ENCODE results near the gene IL4.
"Not testable (repeated sequence)": the region's sequence is repeated elsewhere in the genome, so short reads cannot be mapped to it uniquely, and the experiment has no call there.

The IL4 gene

GRCh38 chr5:132629230-132629944, 44.4 kb upstream of the IL4 start:
- Histone ChIP-seq H3K9me2 (replicated peaks; ENCODE audit: insufficient read depth, low read length) (no peaks in the 10 kb centered on the region), H3K27me3 (ENCODE audit: low read length) (no peaks in the 10 kb centered on the region), H3K9me3 (ENCODE audit: insufficient read depth, low read length) (no peaks in the 10 kb centered on the region), H3K36me3 (ENCODE audit: low read length) (no peaks in the 10 kb centered on the region), H4K20me1 (ENCODE audit: low read depth, low read length) (no peaks in the 10 kb centered on the region), H3K4me2 (ENCODE audit: low read depth, low read length, poor library complexity, severe bottlenecking) (no peak overlapping the region), H3K9ac (ENCODE audit: low read length) (no peak overlapping the region), H3K27ac (ENCODE audit: low read depth, low read length) (no peak overlapping the region), H2AFZ (ENCODE audit: low read depth, low read length, severe bottlenecking) (no peak overlapping the region), H3K4me3 (ENCODE audit: insufficient read depth, low read length, poor library complexity, severe bottlenecking) (no peak overlapping the region), H3K79me2 (ENCODE audit: insufficient read depth, low read length) (no peaks in the 10 kb centered on the region), H3F3A (ENCODE audit: insufficient read depth) (no peaks in the 10 kb centered on the region)
- TF ChIP-seq EZH2phosphoT487 (conservative IDR thresholded peaks at IDR 0.05; ENCODE audit: low read length) = no peak
- TF ChIP-seq, protein P1, sequence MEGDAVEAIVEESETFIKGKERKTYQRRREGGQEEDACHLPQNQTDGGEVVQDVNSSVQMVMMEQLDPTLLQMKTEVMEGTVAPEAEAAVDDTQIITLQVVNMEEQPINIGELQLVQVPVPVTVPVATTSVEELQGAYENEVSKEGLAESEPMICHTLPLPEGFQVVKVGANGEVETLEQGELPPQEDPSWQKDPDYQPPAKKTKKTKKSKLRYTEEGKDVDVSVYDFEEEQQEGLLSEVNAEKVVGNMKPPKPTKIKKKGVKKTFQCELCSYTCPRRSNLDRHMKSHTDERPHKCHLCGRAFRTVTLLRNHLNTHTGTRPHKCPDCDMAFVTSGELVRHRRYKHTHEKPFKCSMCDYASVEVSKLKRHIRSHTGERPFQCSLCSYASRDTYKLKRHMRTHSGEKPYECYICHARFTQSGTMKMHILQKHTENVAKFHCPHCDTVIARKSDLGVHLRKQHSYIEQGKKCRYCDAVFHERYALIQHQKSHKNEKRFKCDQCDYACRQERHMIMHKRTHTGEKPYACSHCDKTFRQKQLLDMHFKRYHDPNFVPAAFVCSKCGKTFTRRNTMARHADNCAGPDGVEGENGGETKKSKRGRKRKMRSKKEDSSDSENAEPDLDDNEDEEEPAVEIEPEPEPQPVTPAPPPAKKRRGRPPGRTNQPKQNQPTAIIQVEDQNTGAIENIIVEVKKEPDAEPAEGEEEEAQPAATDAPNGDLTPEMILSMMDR (IDR thresholded peaks at IDR 0.05; ENCODE audit: insufficient read depth, low read length, poor library complexity, severe bottlenecking) = no peak

- H3F3A ChIP-seq (ENCODE audit: insufficient read depth); H3K36me3 ChIP-seq (ENCODE audit: low read length); H3K9me2 ChIP-seq (replicated peaks; ENCODE audit: insufficient read depth, low read length); H3K79me2 ChIP-seq (ENCODE audit: insufficient read depth, low read length); H4K20me1 ChIP-seq (ENCODE audit: low read depth, low read length); H3K4me2 ChIP-seq (ENCODE audit: low read depth, low read length, poor library complexity, severe bottlenecking); H3K9me3 ChIP-seq (ENCODE audit: insufficient read depth, low read length); H2AFZ ChIP-seq (ENCODE audit: low read depth, low read length, severe bottlenecking); H3K9ac ChIP-seq (ENCODE audit: low read length); H3K4me3 ChIP-seq (ENCODE audit: insufficient read depth, low read length, poor library complexity, severe bottlenecking); H3K27me3 ChIP-seq (ENCODE audit: low read length); H3K27ac ChIP-seq (ENCODE audit: low read depth, low read length): not testable (repeated sequence)
These were observed 40.2 kb upstream of the IL4 start for GRCh38 chr5:132633587-132633986.

DNA sequence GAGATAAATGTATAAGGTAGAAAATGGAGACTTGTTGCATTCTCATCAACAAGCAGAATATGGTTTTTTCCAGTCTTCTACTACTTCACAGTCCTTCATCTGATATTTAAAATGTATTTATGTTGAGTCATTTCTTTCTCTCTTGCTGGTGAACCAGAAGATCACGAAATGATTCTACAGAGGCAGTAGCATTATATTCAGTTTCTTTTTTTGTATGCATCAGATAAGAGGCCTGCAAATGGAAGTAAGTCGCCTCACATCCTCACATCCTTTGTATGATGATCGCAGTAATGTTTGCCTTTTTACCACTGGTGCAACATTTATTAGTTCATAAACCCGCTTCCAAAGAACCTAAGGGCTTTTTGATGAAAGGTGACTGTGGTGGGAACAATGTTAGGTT, 37.9 kb upstream of the IL4 start:
- Histone ChIP-seq H3K27me3 (ENCODE audit: low read length) (no peaks in the 10 kb centered on the region), H3K36me3 (ENCODE audit: low read length) (peaks cover 16% of the 10 kb centered on the region), H3K9ac (ENCODE audit: low read length) (no peak overlapping the region), H3K27ac (ENCODE audit: low read depth, low read length) (no peak overlapping the region), H4K20me1 (ENCODE audit: low read depth, low read length) (no peaks in the 10 kb centered on the region), H3K9me3 (ENCODE audit: insufficient read depth, low read length) (no peaks in the 10 kb centered on the region), H3K4me3 (ENCODE audit: insufficient read depth, low read length, poor library complexity, severe bottlenecking) (no peak overlapping the region), H3K4me2 (ENCODE audit: low read depth, low read length, poor library complexity, severe bottlenecking) (no peak overlapping the region), H3K9me2 (replicated peaks; ENCODE audit: insufficient read depth, low read length) (no peaks in the 10 kb centered on the region), H3F3A (ENCODE audit: insufficient read depth) (no peaks in the 10 kb centered on the region), H2AFZ (ENCODE audit: low read depth, low read length, severe bottlenecking) (no peak overlapping the region), H3K79me2 (ENCODE audit: insufficient read depth, low read length) (no peaks in the 10 kb centered on the region)
- TF ChIP-seq EZH2phosphoT487 (conservative IDR thresholded peaks at IDR 0.05; ENCODE audit: low read length) = no peak
- TF ChIP-seq, protein P1 (IDR thresholded peaks at IDR 0.05; ENCODE audit: insufficient read depth, low read length, poor library complexity, severe bottlenecking) = no peak

DNA sequence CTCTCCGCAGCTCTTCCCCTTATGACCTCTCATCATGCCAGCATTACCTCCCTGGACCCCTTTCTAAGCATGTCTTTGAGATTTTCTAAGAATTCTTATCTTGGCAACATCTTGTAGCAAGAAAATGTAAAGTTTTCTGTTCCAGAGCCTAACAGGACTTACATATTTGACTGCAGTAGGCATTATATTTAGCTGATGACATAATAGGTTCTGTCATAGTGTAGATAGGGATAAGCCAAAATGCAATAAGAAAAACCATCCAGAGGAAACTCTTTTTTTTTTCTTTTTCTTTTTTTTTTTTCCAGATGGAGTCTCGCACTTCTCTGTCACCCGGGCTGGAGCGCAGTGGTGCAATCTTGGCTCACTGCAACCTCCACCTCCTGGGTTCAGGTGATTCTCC, 36.5 kb upstream of the IL4 start:
- H3K36me3 ChIP-seq (ENCODE audit: low read length) = peaks cover 16% of the 10 kb centered on the region
- H3K27me3 ChIP-seq (ENCODE audit: low read length) = no peaks in the 10 kb centered on the region
- no peak overlapping the region for H3K4me3 ChIP-seq (ENCODE audit: insufficient read depth, low read length, poor library complexity, severe bottlenecking)
- H3K9me3 ChIP-seq (ENCODE audit: insufficient read depth, low read length) = no peaks in the 10 kb centered on the region
- no peaks in the 10 kb centered on the region for H4K20me1 ChIP-seq (ENCODE audit: low read depth, low read length)
- no peak overlapping the region for H3K9ac ChIP-seq (ENCODE audit: low read length)
- no peaks in the 10 kb centered on the region for H3K79me2 ChIP-seq (ENCODE audit: insufficient read depth, low read length)
- TF ChIP-seq EZH2phosphoT487 (conservative IDR thresholded peaks at IDR 0.05; ENCODE audit: low read length) = no peak
- TF ChIP-seq, protein P1 (IDR thresholded peaks at IDR 0.05; ENCODE audit: insufficient read depth, low read length, poor library complexity, severe bottlenecking) = no peak
- H3F3A ChIP-seq (ENCODE audit: insufficient read depth) = no peaks in the 10 kb centered on the region
- H3K27ac ChIP-seq (ENCODE audit: low read depth, low read length) = no peak overlapping the region
- H3K9me2 ChIP-seq (replicated peaks; ENCODE audit: insufficient read depth, low read length) = no peaks in the 10 kb centered on the region
- H3K4me2 ChIP-seq (ENCODE audit: low read depth, low read length, poor library complexity, severe bottlenecking) = no peak overlapping the region
- H2AFZ ChIP-seq (ENCODE audit: low read depth, low read length, severe bottlenecking) = no peak overlapping the region

Data from SU-DHL-6 (cell line).